ENCODE results near the gene C1S. TPM values are rescaled to one million over a fixed set of nuclear protein-coding genes. Genes with fewer than 3 reads are reported as not detected.

C1S gene
- total RNA-seq, 5 donors from 2014 or later (not counting 1 experiment from before 2014, with no cell fraction given): 1.5 to 5.0 (median 4.5) TPM

DNA sequence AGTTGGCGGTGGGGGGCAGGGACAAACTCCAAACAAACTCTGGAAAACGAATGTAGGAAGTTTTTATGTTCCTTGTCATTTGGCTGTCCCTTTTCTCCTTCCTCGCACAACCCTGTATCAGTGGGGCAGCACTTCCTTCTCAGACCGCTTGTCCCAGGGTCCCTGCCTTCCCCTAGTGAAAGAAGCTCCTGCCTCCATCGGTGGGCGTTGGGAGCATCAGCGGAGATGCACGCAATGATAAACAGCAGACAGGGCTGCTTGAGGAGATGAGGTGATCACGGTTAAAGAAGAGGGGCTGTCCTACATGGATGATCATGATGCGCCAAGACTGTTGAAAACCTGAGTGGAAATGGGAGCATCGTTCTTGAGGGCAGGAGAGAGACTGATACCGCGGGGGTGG is 620 bp downstream of the C1S start:
- Histone ChIP-seq H3K4me3 (ENCODE audit: control insufficient read depth in 1 of 2, extremely low read depth in 1 of 2, low read length in 1 of 2) (no peak overlapping the region), H3K27ac (ENCODE audit: low read length) (no peak overlapping the region), H3K36me3 (ENCODE audit: control insufficient read depth in 2 of 2, extremely low read depth in 1 of 2, insufficient read depth in 1 of 2, low read length in 1 of 2) (no peaks in the 10 kb centered on the region), H3K4me1 (ENCODE audit: control insufficient read depth in 1 of 2, extremely low read depth in 1 of 2, insufficient read depth in 2 of 2, low read length in 2 of 2) (no peaks in the 10 kb centered on the region), H3K9me3 (no peaks in the 10 kb centered on the region), H3K27me3 (replicated peaks in 1 of 2; ENCODE audit: control insufficient read depth in 2 of 2, extremely low read depth in 1 of 2, insufficient read depth in 2 of 2, low read length in 1 of 2) (peaks cover 0 to 29% of the 10 kb centered on the region in 2 experiments)
- Mint-ChIP-seq H3K9me3 (no peaks in the 10 kb centered on the region), H3K27me3 (peaks cover 7 to 50% of the 10 kb centered on the region in 2 donors), H3K27ac (no peak overlapping the region), H3K36me3 (no peaks in the 10 kb centered on the region), H3K4me3 (no peak overlapping the region), H3K4me1 (no peaks in the 10 kb centered on the region)
- WGBS (ENCODE audit: insufficient coverage): 92% methylated on average over 9 of the region's 13 CpGs
- ChIA-PET CTCF (no interaction called here), POLR2A (no interaction called here)
- no peak for ATAC-seq (replicated peaks in 1 of 4)
- DNase-seq: no peak

DNA sequence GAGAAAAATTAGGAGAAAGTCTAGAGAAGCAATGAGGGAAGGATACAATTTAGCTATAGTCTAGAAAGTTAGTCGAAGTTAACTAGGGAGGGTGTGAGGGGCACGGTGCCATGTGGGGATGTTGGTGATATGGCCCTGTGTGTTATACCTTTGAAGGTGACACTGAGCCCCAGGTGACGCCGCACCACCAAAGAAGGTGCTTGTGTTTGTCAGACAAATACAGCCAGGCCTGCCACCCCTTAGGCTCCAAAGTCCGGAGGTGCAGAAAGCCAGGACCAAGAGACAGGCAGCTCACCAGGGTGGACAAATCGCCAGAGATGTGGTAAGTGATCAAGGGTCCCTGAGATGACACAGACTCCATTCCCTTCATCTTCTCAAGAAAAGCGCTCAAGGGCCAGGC is 1.1 kb downstream of the C1S start:
- peaks cover 0 to 29% of the 10 kb centered on the region in 2 experiments for H3K27me3 ChIP-seq (replicated peaks in 1 of 2; ENCODE audit: control insufficient read depth in 2 of 2, extremely low read depth in 1 of 2, insufficient read depth in 2 of 2, low read length in 1 of 2)
- ATAC-seq (replicated peaks in 1 of 4) (no peak), DNase-seq (no peak)
- POLR2A ChIA-PET: no interaction called here
- H3K4me1 ChIP-seq (ENCODE audit: control insufficient read depth in 1 of 2, extremely low read depth in 1 of 2, insufficient read depth in 2 of 2, low read length in 2 of 2): no peaks in the 10 kb centered on the region
- no peak overlapping the region for H3K4me3 ChIP-seq (ENCODE audit: control insufficient read depth in 1 of 2, extremely low read depth in 1 of 2, low read length in 1 of 2)
- no peaks in the 10 kb centered on the region for H3K9me3 Mint-ChIP-seq
- H3K27me3 Mint-ChIP-seq: peaks cover 9 to 46% of the 10 kb centered on the region in 2 donors
- no peaks in the 10 kb centered on the region for H3K36me3 Mint-ChIP-seq
- no peaks in the 10 kb centered on the region for H3K4me1 Mint-ChIP-seq
- H3K27ac Mint-ChIP-seq: no peak overlapping the region
- H3K9me3 ChIP-seq: no peaks in the 10 kb centered on the region
- H3K4me3 Mint-ChIP-seq: no peak overlapping the region
- 94% methylated on average over 7 of the region's 7 CpGs for WGBS (ENCODE audit: insufficient coverage)
- no peak overlapping the region for H3K27ac ChIP-seq (ENCODE audit: low read length)
- H3K36me3 ChIP-seq (ENCODE audit: control insufficient read depth in 2 of 2, extremely low read depth in 1 of 2, insufficient read depth in 1 of 2, low read length in 1 of 2): no peaks in the 10 kb centered on the region
- CTCF ChIA-PET: no interaction called here

DNA sequence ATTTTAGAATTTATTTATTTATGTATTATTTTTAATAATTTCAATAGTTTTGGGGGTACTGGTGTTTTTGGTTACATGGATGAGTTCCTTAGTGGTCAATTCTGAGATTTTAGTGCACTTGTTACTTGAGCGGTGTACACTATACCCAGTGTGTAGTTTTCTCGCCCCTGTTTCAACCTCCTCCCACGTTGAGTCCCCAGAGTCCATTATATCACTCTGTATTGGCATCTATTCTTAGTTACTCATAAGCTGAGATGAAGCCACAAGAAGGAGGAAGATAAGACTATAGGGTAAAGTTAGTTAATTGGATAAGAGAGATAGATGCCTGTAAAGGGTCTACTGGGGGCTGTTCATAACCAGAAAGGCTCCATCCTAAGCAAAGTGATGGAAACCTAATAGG is 4.0 kb downstream of the C1S start:
- no peaks in the 10 kb centered on the region for H3K36me3 ChIP-seq (ENCODE audit: control insufficient read depth in 2 of 2, extremely low read depth in 1 of 2, insufficient read depth in 1 of 2, low read length in 1 of 2)
- ChIA-PET CTCF (no interaction called here), POLR2A (interaction anchor here in 1 of 2 donors (0.6 kb wide), 1 partner anchor 35 kb away, joined by 3 read pairs; no protein-coding TSS in a partner anchor)
- H3K27me3 Mint-ChIP-seq: peaks cover 7 to 24% of the 10 kb centered on the region in 2 donors
- H3K9me3 Mint-ChIP-seq: no peaks in the 10 kb centered on the region
- no peaks in the 10 kb centered on the region for H3K9me3 ChIP-seq
- ATAC-seq (replicated peaks in 1 of 4) (no peak), DNase-seq (no peak)
- no peaks in the 10 kb centered on the region for H3K36me3 Mint-ChIP-seq
- no peak overlapping the region for H3K27ac ChIP-seq (ENCODE audit: low read length)
- no peaks in the 10 kb centered on the region for H3K4me1 Mint-ChIP-seq
- no CpG with 5 or more reads among the region's 3 CpGs for WGBS (ENCODE audit: insufficient coverage)
- no peak overlapping the region for H3K4me3 ChIP-seq (ENCODE audit: control insufficient read depth in 1 of 2, extremely low read depth in 1 of 2, low read length in 1 of 2)
- peaks cover 0 to 23% of the 10 kb centered on the region in 2 experiments for H3K27me3 ChIP-seq (replicated peaks in 1 of 2; ENCODE audit: control insufficient read depth in 2 of 2, extremely low read depth in 1 of 2, insufficient read depth in 2 of 2, low read length in 1 of 2)
- H3K4me3 Mint-ChIP-seq: no peak overlapping the region
- no peaks in the 10 kb centered on the region for H3K4me1 ChIP-seq (ENCODE audit: control insufficient read depth in 1 of 2, extremely low read depth in 1 of 2, insufficient read depth in 2 of 2, low read length in 2 of 2)
- H3K27ac Mint-ChIP-seq: no peak overlapping the region

DNA sequence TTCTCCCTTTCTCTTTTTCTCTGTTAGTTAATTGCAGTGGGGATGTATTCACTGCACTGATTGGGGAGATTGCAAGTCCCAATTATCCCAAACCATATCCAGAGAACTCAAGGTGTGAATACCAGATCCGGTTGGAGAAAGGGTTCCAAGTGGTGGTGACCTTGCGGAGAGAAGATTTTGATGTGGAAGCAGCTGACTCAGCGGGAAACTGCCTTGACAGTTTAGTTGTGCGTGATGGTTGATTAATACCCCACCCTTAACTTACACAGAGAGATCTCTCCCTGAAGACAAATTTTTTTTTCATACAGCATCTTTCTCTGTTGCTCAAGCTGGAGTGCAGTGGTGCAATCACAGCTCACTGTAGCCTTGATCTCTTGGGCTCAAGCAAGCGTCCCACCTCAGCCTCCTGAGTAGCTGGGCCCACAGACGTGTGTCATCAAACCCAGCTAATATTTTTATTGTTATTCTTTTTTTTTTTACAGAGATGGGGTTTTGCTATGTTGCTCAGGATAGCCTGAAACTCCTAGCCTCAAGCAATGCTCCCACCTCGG is 4.6 kb downstream of the C1S start:
- Histone ChIP-seq H3K27ac (ENCODE audit: low read length) (no peak overlapping the region), H3K4me1 (ENCODE audit: control insufficient read depth in 1 of 2, extremely low read depth in 1 of 2, insufficient read depth in 2 of 2, low read length in 2 of 2) (no peaks in the 10 kb centered on the region), H3K27me3 (replicated peaks in 1 of 2; ENCODE audit: control insufficient read depth in 2 of 2, extremely low read depth in 1 of 2, insufficient read depth in 2 of 2, low read length in 1 of 2) (peaks cover 0 to 20% of the 10 kb centered on the region in 2 experiments), H3K4me3 (ENCODE audit: control insufficient read depth in 1 of 2, extremely low read depth in 1 of 2, low read length in 1 of 2) (no peak overlapping the region), H3K9me3 (no peaks in the 10 kb centered on the region), H3K36me3 (ENCODE audit: control insufficient read depth in 2 of 2, extremely low read depth in 1 of 2, insufficient read depth in 1 of 2, low read length in 1 of 2) (no peaks in the 10 kb centered on the region)
- no peak overlapping the region for H3K4me3 Mint-ChIP-seq
- ChIA-PET CTCF (no interaction called here), POLR2A (no interaction called here)
- DNase-seq: no peak
- H3K36me3 Mint-ChIP-seq: no peaks in the 10 kb centered on the region
- H3K27me3 Mint-ChIP-seq: peaks cover 9 to 18% of the 10 kb centered on the region in 2 donors
- H3K27ac Mint-ChIP-seq: no peak overlapping the region
- no peak for ATAC-seq (replicated peaks in 1 of 4)
- H3K4me1 Mint-ChIP-seq: no peaks in the 10 kb centered on the region
- 100% methylated on average over 2 of the region's 7 CpGs for WGBS (ENCODE audit: insufficient coverage)
- H3K9me3 Mint-ChIP-seq: no peaks in the 10 kb centered on the region

DNA sequence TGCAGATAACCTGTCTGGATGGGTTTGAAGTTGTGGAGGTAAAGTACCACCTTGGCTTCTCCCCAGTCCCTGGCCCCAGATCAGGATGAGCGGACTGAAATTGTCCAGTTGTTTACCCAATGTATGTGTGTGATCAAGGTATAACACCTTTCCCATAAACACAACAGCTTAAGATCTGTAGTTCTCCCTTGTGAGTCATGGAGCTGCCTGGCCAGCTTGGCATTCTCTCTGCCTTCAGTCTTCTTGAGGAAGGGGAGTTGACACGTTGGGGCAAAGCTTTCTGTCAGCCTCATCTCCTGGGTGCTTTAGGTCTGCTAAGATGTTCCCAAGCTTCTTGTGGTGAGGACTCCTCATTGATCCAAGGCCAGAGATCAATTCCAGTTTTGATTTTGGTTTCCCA is 6.1 kb downstream of the C1S start:
- Histone ChIP-seq H3K9me3 (no peaks in the 10 kb centered on the region), H3K27me3 (replicated peaks in 1 of 2; ENCODE audit: control insufficient read depth in 2 of 2, extremely low read depth in 1 of 2, insufficient read depth in 2 of 2, low read length in 1 of 2) (peaks cover 0 to 14% of the 10 kb centered on the region in 2 experiments), H3K36me3 (ENCODE audit: control insufficient read depth in 2 of 2, extremely low read depth in 1 of 2, insufficient read depth in 1 of 2, low read length in 1 of 2) (no peaks in the 10 kb centered on the region), H3K27ac (ENCODE audit: low read length) (no peak overlapping the region), H3K4me1 (ENCODE audit: control insufficient read depth in 1 of 2, extremely low read depth in 1 of 2, insufficient read depth in 2 of 2, low read length in 2 of 2) (no peaks in the 10 kb centered on the region), H3K4me3 (ENCODE audit: control insufficient read depth in 1 of 2, extremely low read depth in 1 of 2, low read length in 1 of 2) (no peak overlapping the region)
- no peak for ATAC-seq (replicated peaks in 1 of 4)
- H3K9me3 Mint-ChIP-seq: no peaks in the 10 kb centered on the region
- no peak overlapping the region for H3K27ac Mint-ChIP-seq
- no peak overlapping the region for H3K4me3 Mint-ChIP-seq
- WGBS (ENCODE audit: insufficient coverage): no CpG with 5 or more reads among the region's 2 CpGs
- no peaks in the 10 kb centered on the region for H3K4me1 Mint-ChIP-seq
- peaks cover 10% of the 10 kb centered on the region in 2 donors for H3K27me3 Mint-ChIP-seq
- POLR2A ChIA-PET: no interaction called here
- H3K36me3 Mint-ChIP-seq: no peaks in the 10 kb centered on the region
- no peak for DNase-seq
- CTCF ChIA-PET: no interaction called here

DNA sequence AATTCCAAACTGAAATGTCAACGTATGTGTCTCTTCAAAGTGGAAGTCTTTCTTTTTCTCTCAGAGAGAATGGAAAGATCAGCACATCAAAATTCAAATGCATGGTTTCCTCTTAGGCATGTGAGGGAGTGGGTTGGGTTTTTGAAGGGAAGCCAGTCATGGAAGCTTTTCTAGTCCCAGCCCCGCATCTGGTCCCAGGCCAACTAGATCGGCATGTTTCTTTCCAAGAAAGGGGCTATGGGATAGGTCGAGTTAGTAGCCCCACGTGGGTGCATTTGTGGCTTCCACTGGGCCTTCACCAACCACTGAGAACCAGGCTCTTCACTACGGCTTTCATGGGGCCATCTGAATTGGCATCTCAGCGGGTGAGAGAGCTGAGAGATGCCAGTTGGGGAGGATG is 6.6 kb downstream of the C1S start:
- ChIA-PET CTCF (no interaction called here), POLR2A (no interaction called here)
- Mint-ChIP-seq H3K36me3 (no peaks in the 10 kb centered on the region), H3K4me1 (no peaks in the 10 kb centered on the region), H3K4me3 (no peak overlapping the region), H3K27me3 (peaks cover 10% of the 10 kb centered on the region in 2 donors), H3K27ac (no peak overlapping the region), H3K9me3 (no peaks in the 10 kb centered on the region)
- Histone ChIP-seq H3K4me3 (ENCODE audit: control insufficient read depth in 1 of 2, extremely low read depth in 1 of 2, low read length in 1 of 2) (no peak overlapping the region), H3K27me3 (replicated peaks in 1 of 2; ENCODE audit: control insufficient read depth in 2 of 2, extremely low read depth in 1 of 2, insufficient read depth in 2 of 2, low read length in 1 of 2) (peaks cover 0 to 13% of the 10 kb centered on the region in 2 experiments), H3K27ac (ENCODE audit: low read length) (no peak overlapping the region), H3K4me1 (ENCODE audit: control insufficient read depth in 1 of 2, extremely low read depth in 1 of 2, insufficient read depth in 2 of 2, low read length in 2 of 2) (no peaks in the 10 kb centered on the region), H3K36me3 (ENCODE audit: control insufficient read depth in 2 of 2, extremely low read depth in 1 of 2, insufficient read depth in 1 of 2, low read length in 1 of 2) (no peaks in the 10 kb centered on the region), H3K9me3 (no peaks in the 10 kb centered on the region)
- DNase-seq: no peak
- no peak for ATAC-seq (replicated peaks in 1 of 4)
- WGBS (ENCODE audit: insufficient coverage): 78% methylated on average over 5 of the region's 7 CpGs
